ENCODE measurements around the gene IFI44L.

DNA sequence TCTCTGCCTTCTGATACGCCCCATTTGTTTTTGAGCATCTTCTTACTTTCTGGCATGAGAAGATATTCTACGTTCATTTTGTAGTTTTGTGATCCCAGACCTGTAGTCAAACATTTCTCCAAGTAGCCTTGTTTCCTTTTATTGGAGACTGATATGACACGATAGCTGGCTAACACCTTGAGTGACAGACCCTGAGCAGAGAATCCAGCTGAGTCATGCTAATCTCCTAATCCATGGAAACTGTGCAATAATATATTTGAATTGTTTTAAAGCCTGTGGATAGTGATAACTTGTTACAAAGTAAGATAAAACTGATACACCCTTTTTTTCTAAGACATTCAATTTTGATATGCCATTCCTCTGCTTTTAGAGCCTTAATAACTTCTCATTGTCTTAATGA, 1.2 kb upstream of the IFI44L start:
- TF ChIP-seq, protein P1, sequence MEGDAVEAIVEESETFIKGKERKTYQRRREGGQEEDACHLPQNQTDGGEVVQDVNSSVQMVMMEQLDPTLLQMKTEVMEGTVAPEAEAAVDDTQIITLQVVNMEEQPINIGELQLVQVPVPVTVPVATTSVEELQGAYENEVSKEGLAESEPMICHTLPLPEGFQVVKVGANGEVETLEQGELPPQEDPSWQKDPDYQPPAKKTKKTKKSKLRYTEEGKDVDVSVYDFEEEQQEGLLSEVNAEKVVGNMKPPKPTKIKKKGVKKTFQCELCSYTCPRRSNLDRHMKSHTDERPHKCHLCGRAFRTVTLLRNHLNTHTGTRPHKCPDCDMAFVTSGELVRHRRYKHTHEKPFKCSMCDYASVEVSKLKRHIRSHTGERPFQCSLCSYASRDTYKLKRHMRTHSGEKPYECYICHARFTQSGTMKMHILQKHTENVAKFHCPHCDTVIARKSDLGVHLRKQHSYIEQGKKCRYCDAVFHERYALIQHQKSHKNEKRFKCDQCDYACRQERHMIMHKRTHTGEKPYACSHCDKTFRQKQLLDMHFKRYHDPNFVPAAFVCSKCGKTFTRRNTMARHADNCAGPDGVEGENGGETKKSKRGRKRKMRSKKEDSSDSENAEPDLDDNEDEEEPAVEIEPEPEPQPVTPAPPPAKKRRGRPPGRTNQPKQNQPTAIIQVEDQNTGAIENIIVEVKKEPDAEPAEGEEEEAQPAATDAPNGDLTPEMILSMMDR (optimal IDR thresholded peaks at IDR 0.05 in 1 of 3, IDR thresholded peaks at IDR 0.05 in 1 of 3, conservative IDR thresholded peaks at IDR 0.05 in 1 of 3; ENCODE audit: extremely low read depth in 1 of 3, insufficient read depth in 2 of 3, low read length in 3 of 3): no peak
- TF ChIP-seq EZH2 (IDR thresholded peaks at IDR 0.05; ENCODE audit: low read length): no peak
